Measurements from ENCODE around the gene ADGRV1. TPM values are rescaled to one million over a fixed set of nuclear protein-coding genes. Genes with fewer than 3 reads are reported as not detected.

Gene ADGRV1
- total RNA-seq, 1 donor, result 0.43 TPM

DNA sequence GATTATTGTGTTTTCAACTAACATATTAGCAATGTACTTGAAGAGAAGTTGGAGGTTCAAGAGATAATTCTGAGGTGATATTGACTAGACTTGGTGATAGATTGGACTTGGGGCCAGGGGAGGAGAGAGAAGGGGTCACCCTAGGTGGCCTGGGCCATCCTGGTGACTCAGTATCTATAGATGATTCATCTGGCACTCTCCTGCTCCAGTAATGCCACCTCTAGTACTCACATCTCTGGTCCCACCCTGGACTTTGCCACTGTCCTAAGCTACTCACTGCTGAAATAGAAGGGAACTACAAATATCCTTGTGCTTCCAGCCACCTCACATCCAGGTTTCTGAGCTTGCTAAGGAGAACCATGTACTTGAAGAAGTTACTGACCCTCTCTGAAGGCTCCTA is 574.6 kb downstream of the ADGRV1 start:
- no peak for TF ChIP-seq CTCF (IDR thresholded peaks at IDR 0.05; ENCODE audit: insufficient read depth, low read depth, low read length)
- no peak overlapping the region for H3K4me3 ChIP-seq (ENCODE audit: low read depth, low read length)
- no peak for DNase-seq (ENCODE audit: low read depth)

DNA sequence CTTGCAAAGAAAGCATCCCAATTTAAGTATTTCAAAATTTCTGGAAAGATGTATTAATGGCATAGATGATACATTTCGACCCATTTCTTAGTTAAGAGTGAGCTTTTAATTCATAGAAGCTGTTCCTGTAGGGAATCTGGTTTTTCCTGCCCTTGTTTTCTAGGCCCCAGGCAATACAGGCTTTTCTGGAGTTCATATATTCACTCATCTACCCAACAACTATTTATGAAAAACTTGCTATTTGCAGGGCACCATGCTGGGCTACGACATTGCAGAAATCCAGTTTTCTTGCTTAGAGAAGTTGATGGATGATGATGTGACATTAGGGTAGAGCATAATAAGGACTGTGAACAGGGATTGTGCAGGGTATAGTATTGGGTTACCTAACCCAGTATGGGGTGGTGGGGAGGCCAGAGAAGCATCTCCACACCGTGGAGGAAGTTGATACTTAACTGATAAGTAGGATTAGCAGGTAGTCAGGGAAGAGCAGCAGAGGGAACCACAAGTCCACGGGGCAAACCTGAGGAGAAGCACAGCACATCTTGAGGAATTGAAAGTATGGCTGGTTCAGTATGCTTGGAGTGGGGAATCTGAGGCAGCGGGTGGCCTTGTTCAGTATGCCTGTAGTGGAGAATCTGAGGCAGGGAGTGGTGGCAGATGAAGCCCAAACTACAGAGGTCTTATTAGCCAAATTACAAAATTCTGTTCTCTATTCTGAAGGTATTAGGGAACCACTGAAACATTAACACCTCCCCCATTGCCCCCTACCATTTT is 577.1 kb downstream of the ADGRV1 start:
- no peak for TF ChIP-seq CTCF (IDR thresholded peaks at IDR 0.05; ENCODE audit: insufficient read depth, low read depth, low read length)
- no peak overlapping the region for H3K4me3 ChIP-seq (ENCODE audit: low read depth, low read length)
- DNase-seq (ENCODE audit: low read depth), result no peak

DNA sequence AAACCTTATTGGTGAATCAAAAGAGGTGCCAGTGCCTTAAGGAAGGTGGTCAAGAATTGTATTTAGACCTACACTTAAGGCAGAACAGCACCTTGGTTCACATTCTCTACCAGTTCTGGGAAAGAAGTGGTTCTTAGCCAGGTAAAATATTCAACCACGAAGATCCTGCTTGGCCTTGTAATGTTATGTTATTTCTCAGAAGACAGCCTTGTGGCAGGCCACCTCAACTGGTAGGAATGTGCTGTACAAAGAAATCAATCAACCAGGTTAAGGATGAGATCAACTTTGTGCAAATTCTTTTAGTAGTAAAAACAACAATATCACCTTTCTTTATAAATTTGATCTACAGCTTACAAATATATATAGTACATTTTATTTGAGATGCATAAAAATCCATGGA is 577.7 kb downstream of the ADGRV1 start:
- TF ChIP-seq CTCF (IDR thresholded peaks at IDR 0.05; ENCODE audit: insufficient read depth, low read depth, low read length), result peak; percentile 5
- DNase-seq (ENCODE audit: low read depth), result no peak

DNA sequence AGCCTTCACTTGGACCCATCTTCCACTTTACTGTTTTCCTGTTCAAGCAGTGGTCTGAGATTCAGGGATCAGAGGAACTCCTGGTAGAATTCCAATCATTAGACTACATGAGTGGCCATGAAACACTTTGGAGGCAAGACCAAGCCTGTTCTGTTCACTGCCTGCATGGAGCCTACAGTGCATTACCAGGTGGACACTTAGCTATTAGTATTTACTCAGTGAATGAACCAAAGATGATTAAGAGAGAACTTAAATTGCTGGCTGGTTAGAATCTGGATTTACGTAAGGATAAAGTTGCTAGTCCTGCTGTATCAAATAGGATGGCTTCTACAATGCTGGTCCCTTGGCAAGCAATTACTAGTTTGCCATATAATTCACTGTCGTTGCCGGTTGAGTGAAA is 579.0 kb downstream of the ADGRV1 start:
- H3K4me3 ChIP-seq (ENCODE audit: low read depth, low read length), result no peak overlapping the region
- no peak for DNase-seq (ENCODE audit: low read depth)
- TF ChIP-seq CTCF (IDR thresholded peaks at IDR 0.05; ENCODE audit: insufficient read depth, low read depth, low read length), result no peak

More for the DNA sequence above, 577.7 kb downstream of the ADGRV1 start:
- H3K4me3 ChIP-seq (ENCODE audit: low read depth, low read length), result no peak overlapping the region

DNA sequence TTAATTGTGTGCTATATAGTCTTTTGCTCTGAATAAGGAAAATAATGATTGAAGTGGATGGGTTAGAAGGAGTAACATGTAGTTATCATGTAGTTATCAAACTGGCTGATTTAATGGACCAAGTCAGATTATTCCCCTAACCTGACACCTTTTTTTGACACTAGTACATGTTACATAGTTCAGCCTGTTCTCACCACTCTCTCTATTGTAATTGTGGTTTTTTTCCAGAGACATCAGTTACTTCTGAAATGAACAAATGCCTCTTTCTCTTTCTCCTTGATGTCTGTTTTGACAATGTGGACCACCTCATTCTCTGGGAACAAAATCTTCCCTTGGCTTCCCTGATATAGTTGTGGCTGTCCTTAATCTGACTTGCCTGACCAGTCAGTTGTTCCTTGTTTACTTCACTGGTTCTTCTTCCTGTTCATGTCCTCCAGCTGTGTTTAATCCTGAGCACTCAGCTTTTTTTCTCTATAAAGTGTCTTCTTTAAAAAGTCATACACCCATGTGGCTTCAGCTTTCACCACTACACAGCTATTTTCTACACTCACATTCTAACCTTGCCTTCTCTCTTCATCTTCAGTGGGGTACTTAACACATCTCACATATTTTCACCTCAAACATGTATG is 581.1 kb downstream of the ADGRV1 start:
- H3K4me3 ChIP-seq (ENCODE audit: low read depth, low read length), result no peak overlapping the region
- DNase-seq (ENCODE audit: low read depth), result peak; percentile 61
- no peak for TF ChIP-seq CTCF (IDR thresholded peaks at IDR 0.05; ENCODE audit: insufficient read depth, low read depth, low read length)

DNA sequence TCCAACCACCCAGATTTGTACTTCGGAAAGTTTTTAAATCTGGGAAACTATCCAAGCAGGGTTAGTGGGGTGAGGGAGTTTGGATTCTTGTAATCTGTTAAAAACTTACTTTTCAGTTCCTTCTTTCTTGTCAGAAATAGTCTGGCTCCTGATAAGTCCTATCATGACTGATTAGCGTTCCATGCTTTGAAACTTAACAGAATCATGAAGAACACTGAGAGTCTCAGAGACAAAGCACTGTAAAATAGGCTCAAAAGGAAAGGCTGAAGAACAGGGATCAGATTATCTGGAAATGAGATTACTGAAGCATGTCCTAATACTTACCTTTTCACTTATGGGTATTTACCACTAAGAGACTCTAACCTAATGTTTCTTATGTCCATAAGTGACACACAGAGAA is 582.1 kb downstream of the ADGRV1 start:
- TF ChIP-seq CTCF (IDR thresholded peaks at IDR 0.05; ENCODE audit: insufficient read depth, low read depth, low read length), result no peak
- DNase-seq (ENCODE audit: low read depth), result no peak
- no peak overlapping the region for H3K4me3 ChIP-seq (ENCODE audit: low read depth, low read length)

All from fibroblast of villous mesenchyme (primary cell).